HepG2 (cell line): Measurements from ENCODE around the gene MRPL10. TPM values are rescaled to one million over a fixed set of nuclear protein-coding genes. Genes with fewer than 3 reads are reported as not detected.
A peak's percentile ranks its signal among the peaks of the same experiment; 100 is the strongest.

Experiments
- ADNP ChIP-seq: sonication (generic); formaldehyde crosslinking; IDR thresholded peaks from 2 replicates; pipeline ENCODE4 v1.4.0; 2020; ENCODE audit warnings: missing genetic modification reagents
- GFI1 ChIP-seq: sonication (generic); formaldehyde crosslinking; IDR thresholded peaks from 2 replicates; pipeline ENCODE4 v1.5.0; 2020; ENCODE audit warnings: missing genetic modification reagents, mild to moderate bottlenecking, borderline replicate concordance
- MEIS1 ChIP-seq: sonication (generic); formaldehyde crosslinking; IDR thresholded peaks from 2 replicates; pipeline ENCODE4 v1.9.0; 2021; ENCODE audit warnings: mild to moderate bottlenecking, missing genetic modification reagents, moderate library complexity, borderline replicate concordance
- PHF8 ChIP-seq: sonication (generic); formaldehyde crosslinking; IDR thresholded peaks from 2 replicates; pipeline ENCODE4 v1.5.0; 2020; ENCODE audit warnings: missing genetic modification reagents
- SETDB1 ChIP-seq: sonication (generic); formaldehyde crosslinking; IDR thresholded peaks from 2 replicates; pipeline ENCODE4 v1.5.1; 2020; ENCODE audit warnings: missing genetic modification reagents, mild to moderate bottlenecking, borderline replicate concordance
- SPEN ChIP-seq: sonication (generic); formaldehyde crosslinking; IDR thresholded peaks from 2 replicates; pipeline ENCODE4 v1.5.1; 2020; ENCODE audit warnings: low read depth, mild to moderate bottlenecking, missing genetic modification reagents
- TARDBP ChIP-seq: sonication (generic); formaldehyde crosslinking; IDR thresholded peaks from 2 replicates; pipeline ENCODE4 v1.8.0; 2022; ENCODE audit warnings: mild to moderate bottlenecking, missing genetic modification reagents
- ZFP82 ChIP-seq: sonication (generic); formaldehyde crosslinking; IDR thresholded peaks from 2 replicates; pipeline ENCODE4 v1.5.1; 2020; ENCODE audit warnings: mild to moderate bottlenecking, missing genetic modification reagents, borderline replicate concordance
- ZNF225 ChIP-seq: sonication (generic); formaldehyde crosslinking; IDR thresholded peaks from 2 replicates; pipeline ENCODE4 v1.4.0; 2020; ENCODE audit warnings: mild to moderate bottlenecking, missing genetic modification reagents
- ZNF549 ChIP-seq: sonication (generic); formaldehyde crosslinking; IDR thresholded peaks from 2 replicates; pipeline ENCODE4 v1.5.0; 2020; ENCODE audit warnings: missing genetic modification reagents
- ZNF607 ChIP-seq: sonication (generic); formaldehyde crosslinking; IDR thresholded peaks from 2 replicates; pipeline ENCODE4 v1.5.1; 2020; ENCODE audit warnings: missing genetic modification reagents, mild to moderate bottlenecking, borderline replicate concordance
- ZNF709 ChIP-seq: sonication (generic); formaldehyde crosslinking; IDR thresholded peaks from 2 replicates; pipeline ENCODE4 v1.5.0; 2020; ENCODE audit warnings: mild to moderate bottlenecking, missing genetic modification reagents
- ZNF710 ChIP-seq: sonication (generic); formaldehyde crosslinking; IDR thresholded peaks from 2 replicates; pipeline ENCODE4 v1.5.0; 2020; ENCODE audit warnings: mild to moderate bottlenecking, missing genetic modification reagents, borderline replicate concordance
- ZNF775 ChIP-seq: sonication (generic); formaldehyde crosslinking; IDR thresholded peaks from 2 replicates; pipeline ENCODE4 v1.4.0; 2020; ENCODE audit warnings: missing genetic modification reagents, mild to moderate bottlenecking, moderate library complexity, borderline replicate concordance
- ZNF788 ChIP-seq: sonication (generic); formaldehyde crosslinking; IDR thresholded peaks from 2 replicates; pipeline ENCODE4 v1.5.0; 2020; ENCODE audit warnings: mild to moderate bottlenecking, missing genetic modification reagents, borderline replicate concordance
- polyA plus RNA-seq, 8 experiments: library from polyadenylated mRNA; depleted of rRNA in 3 of 8; stranded (reverse) in 7 of 8; unstranded in 1 of 8; fragments of >200 nt; fragmentation: Illumina TruSeq in 4 of 8; extraction: Trizol in 4 of 8; gene quantifications; 2 replicates each; pipeline versions ENCODE4 v1.2.1 to v1.2.3, GENCODE V29; 2011 to 2016; ENCODE audit warnings: low read depth in 4 of 8, missing spikeins in 1 of 8, mixed read lengths in 1 of 8; ENCODE audit not compliant: insufficient read depth in 1 of 8
- total RNA-seq, 5 experiments: library from RNA; depleted of rRNA; stranded (reverse); fragments of >200 nt; fragmentation: Illumina TruSeq; extraction: Trizol; gene quantifications; 2 replicates each; pipeline ENCODE4 v1.2.3, GENCODE V29; 2016; ENCODE audit warnings: low read depth in 1 of 5
- TF ChIP-seq, protein P1 (sequence below): sonication (generic); formaldehyde crosslinking; IDR thresholded peaks from 2 replicates; pipeline ENCODE4 v1.8.0; 2022; ENCODE audit warnings: mild to moderate bottlenecking, missing genetic modification reagents
- TF ChIP-seq, protein P2 (sequence below): sonication (generic); formaldehyde crosslinking; IDR thresholded peaks from 2 replicates; pipeline ENCODE4 v1.4.0; 2020; ENCODE audit warnings: mild to moderate bottlenecking, missing genetic modification reagents
- TF ChIP-seq, protein P3 (sequence below): sonication (generic); formaldehyde crosslinking; conservative IDR thresholded peaks from 2 replicates; pipeline ENCODE4 v1.4.0; 2020; ENCODE audit warnings: missing genetic modification reagents
- TF ChIP-seq, protein P4 (sequence below): sonication (generic); formaldehyde crosslinking; IDR thresholded peaks from 2 replicates; pipeline ENCODE4 v1.9.0; 2021; ENCODE audit warnings: missing genetic modification reagents, borderline replicate concordance

Gene MRPL10
- total and polyA plus RNA-seq, 2 of the 13 experiments (the other 11 are each of a cell fraction or from before 2014, with no cell fraction given), result 56.7 to 149 TPM

DNA sequence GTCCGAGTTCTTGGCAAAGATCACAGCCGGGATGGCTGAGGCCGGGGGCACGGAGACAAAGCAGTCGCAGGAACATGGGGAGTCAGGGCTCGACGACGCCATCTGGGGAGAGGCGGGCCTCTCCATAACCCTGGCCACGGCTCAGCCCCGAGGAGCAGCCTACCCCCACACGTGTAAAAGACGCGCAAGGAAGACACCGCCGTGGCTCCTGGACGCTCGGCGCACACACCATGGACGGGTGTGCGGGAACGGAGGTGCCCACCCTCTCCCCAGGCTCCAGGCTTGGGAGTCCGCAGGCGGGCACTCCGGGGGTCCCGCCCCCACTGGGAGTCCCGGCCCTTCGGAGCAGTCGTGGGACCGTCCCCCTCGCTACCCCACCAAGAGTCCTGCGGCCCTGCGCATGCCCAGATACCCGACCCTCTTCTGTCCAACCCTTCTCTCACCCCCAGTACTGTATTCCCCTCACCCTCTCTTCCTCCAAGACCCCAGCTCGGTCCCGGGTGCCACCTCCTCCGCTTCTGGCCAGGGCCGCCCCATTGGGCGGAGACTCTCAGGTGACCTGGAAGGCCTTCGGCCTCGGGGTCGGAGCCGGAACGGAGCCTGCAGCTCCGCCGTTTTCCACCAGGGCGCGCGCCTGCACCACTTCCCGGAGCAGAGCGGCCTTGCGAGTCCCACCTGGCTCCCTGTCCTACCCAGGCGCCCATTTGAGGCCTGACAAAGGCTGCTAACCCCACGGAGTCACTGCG, 9.6 kb upstream of the MRPL10 start, which contains the start of gene SCRN2 (continued):
- TF ChIP-seq SPEN (CRISPR knock-in tag), result peak; percentile 76
- TF ChIP-seq MEIS1, result peak; percentile 57; the same call in 1 of the 2 replicates
- TF ChIP-seq, protein P1, sequence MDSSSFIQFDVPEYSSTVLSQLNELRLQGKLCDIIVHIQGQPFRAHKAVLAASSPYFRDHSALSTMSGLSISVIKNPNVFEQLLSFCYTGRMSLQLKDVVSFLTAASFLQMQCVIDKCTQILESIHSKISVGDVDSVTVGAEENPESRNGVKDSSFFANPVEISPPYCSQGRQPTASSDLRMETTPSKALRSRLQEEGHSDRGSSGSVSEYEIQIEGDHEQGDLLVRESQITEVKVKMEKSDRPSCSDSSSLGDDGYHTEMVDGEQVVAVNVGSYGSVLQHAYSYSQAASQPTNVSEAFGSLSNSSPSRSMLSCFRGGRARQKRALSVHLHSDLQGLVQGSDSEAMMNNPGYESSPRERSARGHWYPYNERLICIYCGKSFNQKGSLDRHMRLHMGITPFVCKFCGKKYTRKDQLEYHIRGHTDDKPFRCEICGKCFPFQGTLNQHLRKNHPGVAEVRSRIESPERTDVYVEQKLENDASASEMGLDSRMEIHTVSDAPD (CRISPR knock-in tag), result 0 out of 2 replicates have a peak, but pooled peaks have one; percentile 48
- TF ChIP-seq GFI1 (CRISPR knock-in tag), result peak; percentile 59; the same call in 1 of the 2 replicates
- TF ChIP-seq SETDB1 (CRISPR knock-in tag), result no peak
- 0 out of 2 replicates have a peak, but pooled peaks have one; percentile 37 for TF ChIP-seq ZNF775 (CRISPR knock-in tag)
- peak; percentile 23; the same call in 1 of the 2 replicates for TF ChIP-seq ADNP (CRISPR knock-in tag)
- TF ChIP-seq, protein P2, sequence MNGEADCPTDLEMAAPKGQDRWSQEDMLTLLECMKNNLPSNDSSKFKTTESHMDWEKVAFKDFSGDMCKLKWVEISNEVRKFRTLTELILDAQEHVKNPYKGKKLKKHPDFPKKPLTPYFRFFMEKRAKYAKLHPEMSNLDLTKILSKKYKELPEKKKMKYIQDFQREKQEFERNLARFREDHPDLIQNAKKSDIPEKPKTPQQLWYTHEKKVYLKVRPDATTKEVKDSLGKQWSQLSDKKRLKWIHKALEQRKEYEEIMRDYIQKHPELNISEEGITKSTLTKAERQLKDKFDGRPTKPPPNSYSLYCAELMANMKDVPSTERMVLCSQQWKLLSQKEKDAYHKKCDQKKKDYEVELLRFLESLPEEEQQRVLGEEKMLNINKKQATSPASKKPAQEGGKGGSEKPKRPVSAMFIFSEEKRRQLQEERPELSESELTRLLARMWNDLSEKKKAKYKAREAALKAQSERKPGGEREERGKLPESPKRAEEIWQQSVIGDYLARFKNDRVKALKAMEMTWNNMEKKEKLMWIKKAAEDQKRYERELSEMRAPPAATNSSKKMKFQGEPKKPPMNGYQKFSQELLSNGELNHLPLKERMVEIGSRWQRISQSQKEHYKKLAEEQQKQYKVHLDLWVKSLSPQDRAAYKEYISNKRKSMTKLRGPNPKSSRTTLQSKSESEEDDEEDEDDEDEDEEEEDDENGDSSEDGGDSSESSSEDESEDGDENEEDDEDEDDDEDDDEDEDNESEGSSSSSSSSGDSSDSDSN (CRISPR knock-in tag), result peak; percentile 61
- no peak for TF ChIP-seq ZNF549 (CRISPR knock-in tag)
- TF ChIP-seq, protein P3, sequence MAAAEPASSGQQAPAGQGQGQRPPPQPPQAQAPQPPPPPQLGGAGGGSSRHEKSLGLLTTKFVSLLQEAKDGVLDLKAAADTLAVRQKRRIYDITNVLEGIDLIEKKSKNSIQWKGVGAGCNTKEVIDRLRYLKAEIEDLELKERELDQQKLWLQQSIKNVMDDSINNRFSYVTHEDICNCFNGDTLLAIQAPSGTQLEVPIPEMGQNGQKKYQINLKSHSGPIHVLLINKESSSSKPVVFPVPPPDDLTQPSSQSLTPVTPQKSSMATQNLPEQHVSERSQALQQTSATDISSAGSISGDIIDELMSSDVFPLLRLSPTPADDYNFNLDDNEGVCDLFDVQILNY (CRISPR knock-in tag), result peak; percentile 17; the same call in 1 of the 2 replicates
- peak; percentile 82; the same call in 1 of the 2 replicates for TF ChIP-seq ZNF788
- TF ChIP-seq, protein P4, sequence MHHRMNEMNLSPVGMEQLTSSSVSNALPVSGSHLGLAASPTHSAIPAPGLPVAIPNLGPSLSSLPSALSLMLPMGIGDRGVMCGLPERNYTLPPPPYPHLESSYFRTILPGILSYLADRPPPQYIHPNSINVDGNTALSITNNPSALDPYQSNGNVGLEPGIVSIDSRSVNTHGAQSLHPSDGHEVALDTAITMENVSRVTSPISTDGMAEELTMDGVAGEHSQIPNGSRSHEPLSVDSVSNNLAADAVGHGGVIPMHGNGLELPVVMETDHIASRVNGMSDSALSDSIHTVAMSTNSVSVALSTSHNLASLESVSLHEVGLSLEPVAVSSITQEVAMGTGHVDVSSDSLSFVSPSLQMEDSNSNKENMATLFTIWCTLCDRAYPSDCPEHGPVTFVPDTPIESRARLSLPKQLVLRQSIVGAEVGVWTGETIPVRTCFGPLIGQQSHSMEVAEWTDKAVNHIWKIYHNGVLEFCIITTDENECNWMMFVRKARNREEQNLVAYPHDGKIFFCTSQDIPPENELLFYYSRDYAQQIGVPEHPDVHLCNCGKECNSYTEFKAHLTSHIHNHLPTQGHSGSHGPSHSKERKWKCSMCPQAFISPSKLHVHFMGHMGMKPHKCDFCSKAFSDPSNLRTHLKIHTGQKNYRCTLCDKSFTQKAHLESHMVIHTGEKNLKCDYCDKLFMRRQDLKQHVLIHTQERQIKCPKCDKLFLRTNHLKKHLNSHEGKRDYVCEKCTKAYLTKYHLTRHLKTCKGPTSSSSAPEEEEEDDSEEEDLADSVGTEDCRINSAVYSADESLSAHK (CRISPR knock-in tag), result no peak
- 0 out of 2 replicates have a peak, but pooled peaks have one; percentile 16 for TF ChIP-seq ZNF709 (CRISPR knock-in tag)
- TF ChIP-seq PHF8, result peak; percentile 82
- TF ChIP-seq TARDBP (CRISPR knock-in tag), result peak; percentile 67
- TF ChIP-seq ZFP82 (CRISPR knock-in tag), result peak; percentile 93; the same call in 1 of the 2 replicates
- no peak; the same call in 1 of the 2 replicates for TF ChIP-seq ZNF225 (CRISPR knock-in tag)
- peak; percentile 67; the same call in 1 of the 2 replicates for TF ChIP-seq ZNF607 (CRISPR knock-in tag)
- peak; percentile 91; the same call in 1 of the 2 replicates for TF ChIP-seq ZNF710 (CRISPR knock-in tag)
